ENCODE data around the gene SCNN1B.

Gene SCNN1B

GRCh38 chr16:23323224-23324030 is 21.3 kb downstream of the SCNN1B start:
- DNase-seq: no peak

- no peak for DNase-seq
Measured at GRCh38 chr16:23324727-23325126, 22.6 kb downstream of the SCNN1B start.

DNA sequence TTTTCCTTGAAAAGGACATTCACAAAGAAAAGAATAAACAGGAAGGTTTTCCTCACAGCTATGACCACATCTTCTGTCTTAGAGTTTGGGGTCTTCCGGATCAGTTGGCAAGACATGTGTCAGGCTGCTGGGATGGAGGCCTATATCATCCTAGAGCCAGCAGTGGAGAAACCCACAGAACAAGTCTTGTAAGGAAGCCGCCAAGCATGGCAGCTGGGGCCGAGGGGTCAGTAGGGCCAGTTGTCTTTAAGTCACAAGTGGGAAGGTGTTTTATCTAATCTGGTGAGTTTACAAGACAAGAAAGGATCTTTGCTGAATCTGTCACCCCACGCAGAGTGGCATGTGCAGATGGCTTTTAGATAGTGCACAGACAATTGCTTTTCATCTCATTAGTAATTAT is 25.7 kb downstream of the SCNN1B start:
- no peak for DNase-seq

DNA sequence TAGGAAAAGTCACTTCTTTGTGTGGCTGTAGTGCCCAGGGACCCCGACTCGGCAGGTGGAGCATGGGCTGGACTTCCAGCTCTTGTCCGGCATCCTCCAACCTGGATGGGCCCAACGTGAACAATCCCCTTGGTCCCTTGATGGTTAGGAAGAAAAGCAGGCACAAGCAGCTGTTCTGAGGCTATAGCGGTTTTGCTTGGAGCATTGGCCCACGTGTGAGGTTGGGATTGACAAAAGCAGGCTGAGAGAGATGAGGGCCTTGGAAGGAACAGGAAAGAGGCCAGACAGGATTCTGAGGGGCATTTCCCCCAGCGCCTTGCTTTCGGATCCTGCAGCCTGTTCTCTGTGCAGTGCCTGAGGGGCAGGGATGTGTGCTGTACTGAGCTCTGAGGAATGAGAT is 28.1 kb downstream of the SCNN1B start:
- DNase-seq: no peak

GRCh38 chr16:23330583-23331249 is 28.6 kb downstream of the SCNN1B start:
- no peak for DNase-seq

DNA sequence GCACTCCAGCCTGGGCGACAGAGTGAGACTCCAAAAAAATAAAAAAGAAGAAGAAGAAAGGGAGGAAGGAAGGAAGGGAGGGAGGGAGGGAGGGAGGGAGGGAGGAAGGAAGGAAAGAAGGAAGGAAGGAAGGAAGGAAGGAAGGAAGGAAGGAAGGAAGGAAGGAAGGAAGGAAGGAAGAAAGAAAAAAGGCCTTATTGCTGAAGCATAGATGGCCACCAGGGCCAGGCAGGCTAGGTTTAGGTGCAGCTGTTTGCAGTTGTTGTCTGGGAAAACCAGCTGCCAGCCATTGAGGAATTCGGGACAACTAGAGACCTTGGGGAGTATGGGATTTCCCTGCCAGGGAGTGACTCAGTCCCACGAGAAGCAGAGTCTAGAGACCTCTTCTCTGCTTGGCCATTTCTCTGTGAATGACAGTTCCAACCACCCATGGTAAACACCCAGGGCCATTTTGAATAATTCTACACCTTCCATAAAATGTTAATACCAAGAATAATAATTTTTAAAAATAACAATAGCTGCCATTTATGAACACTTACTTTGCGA is 31.0 kb downstream of the SCNN1B start:
- DNase-seq: no peak

GRCh38 chr16:23333831-23334456 is 31.8 kb downstream of the SCNN1B start:
- no peak for DNase-seq

GRCh38 chr16:23334457-23334853 is 32.4 kb downstream of the SCNN1B start:
- DNase-seq: no peak

DNA sequence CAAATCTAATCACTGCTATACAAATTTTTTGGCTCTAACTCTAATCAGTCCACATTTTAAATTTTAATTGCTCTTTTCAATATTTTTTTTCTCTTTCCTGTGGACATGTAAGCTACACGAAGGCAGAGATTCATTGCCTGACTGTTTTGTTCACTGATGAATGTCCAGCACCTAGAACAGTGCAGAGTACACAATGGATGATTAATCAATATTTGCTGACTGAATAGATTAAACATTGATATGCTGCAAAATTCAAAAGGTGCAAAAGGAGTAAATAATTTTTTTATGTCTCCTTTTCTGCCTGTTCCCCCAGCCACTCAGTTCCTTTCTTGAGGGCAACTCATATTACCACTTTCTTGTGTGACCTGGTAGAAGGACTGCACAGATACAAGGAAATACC is 32.8 kb downstream of the SCNN1B start:
- DNase-seq: no peak

- DNase-seq: no peak
Measured at GRCh38 chr16:23337836-23338550, 35.9 kb downstream of the SCNN1B start.

DNA sequence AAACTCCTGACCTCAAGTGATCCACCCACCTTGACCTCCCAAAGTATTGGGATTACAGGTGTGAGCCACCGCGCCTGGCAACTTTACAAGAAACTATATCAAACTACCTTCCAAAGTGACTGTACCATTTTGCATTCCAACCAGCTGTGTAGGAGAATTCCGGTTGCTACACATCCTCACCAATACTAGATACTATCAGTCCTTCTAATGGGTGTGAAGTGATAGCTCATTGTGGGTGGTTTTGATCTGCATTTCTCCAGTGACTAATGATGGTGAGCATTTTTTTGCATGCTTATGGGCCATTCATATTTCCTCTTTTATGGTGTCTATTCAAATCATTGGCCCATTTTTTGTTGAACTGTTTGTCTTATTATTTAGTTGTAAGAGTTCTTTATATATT is 37.7 kb downstream of the SCNN1B start:
- no peak for DNase-seq

DNA sequence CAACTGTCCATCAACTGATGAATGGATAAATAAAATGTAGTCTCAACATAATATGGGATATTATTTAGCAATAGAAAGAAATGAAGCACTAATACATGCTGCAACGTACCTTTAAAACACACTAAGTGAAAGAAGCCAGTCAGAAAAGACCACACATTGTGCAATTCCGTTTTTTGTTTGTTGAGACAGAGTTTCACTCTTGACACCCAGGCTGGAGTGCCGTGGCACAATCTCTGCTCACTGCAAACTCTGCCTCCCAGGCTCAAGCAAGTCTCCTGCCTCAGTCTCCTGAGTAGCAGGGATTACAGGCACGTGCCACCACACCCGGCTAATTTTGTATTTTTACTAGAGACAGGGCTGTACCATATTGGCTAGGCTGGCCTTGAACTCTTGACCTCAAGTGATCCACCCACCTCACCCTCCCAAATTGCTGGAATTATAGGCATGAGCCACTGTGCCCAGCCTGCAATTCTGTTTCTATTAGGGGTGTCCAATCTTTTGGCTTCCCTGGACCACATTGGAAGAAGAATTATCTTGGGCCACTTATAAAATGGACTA is 40.1 kb downstream of the SCNN1B start:
- no peak for DNase-seq

GRCh38 chr16:23343643-23344612 is 41.8 kb downstream of the SCNN1B start:
- DNase-seq: no peak

- no peak for DNase-seq
Measured at GRCh38 chr16:23345237-23345636, 43.1 kb downstream of the SCNN1B start.

DNA sequence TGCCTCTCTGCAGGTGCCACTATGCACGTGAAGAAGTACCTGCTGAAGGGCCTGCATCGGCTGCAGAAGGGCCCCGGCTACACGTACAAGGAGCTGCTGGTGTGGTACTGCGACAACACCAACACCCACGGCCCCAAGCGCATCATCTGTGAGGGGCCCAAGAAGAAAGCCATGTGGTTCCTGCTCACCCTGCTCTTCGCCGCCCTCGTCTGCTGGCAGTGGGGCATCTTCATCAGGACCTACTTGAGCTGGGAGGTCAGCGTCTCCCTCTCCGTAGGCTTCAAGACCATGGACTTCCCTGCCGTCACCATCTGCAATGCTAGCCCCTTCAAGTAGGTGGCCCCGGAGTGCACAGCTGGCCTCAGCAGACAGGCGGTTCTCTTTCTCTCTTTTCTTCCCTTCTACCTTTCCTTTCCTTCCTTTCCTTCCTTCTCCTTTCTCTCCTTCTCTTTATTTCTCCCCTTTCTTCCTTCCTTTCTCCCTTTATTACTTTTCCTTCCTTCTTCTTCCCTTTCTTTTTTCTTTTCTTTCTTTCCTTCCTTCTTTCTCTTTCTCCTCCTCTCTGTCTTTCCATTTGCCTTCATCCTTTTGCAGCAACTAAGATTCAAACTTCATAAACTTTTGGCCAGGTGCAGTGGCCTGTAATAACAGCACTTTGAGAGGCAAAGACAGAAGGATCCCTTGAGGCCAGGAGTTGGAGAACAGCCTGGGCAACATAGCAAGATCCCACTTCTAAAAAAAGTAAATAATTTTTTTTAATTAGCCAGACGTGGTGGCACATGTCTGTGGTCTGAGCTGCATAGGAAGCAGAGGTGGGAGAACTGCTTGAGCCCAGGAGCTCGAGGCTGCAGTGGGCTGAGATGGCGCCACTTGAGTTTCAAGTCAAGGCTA is 46.7 kb downstream of the SCNN1B start:
- no peak for DNase-seq

- no peak for DNase-seq
Measured at GRCh38 chr16:23351360-23351759, 49.3 kb downstream of the SCNN1B start.

GRCh38 chr16:23353440-23353839 is 51.3 kb downstream of the SCNN1B start:
- no peak for DNase-seq

GRCh38 chr16:23354246-23354645 is 52.1 kb downstream of the SCNN1B start:
- DNase-seq: no peak

DNA sequence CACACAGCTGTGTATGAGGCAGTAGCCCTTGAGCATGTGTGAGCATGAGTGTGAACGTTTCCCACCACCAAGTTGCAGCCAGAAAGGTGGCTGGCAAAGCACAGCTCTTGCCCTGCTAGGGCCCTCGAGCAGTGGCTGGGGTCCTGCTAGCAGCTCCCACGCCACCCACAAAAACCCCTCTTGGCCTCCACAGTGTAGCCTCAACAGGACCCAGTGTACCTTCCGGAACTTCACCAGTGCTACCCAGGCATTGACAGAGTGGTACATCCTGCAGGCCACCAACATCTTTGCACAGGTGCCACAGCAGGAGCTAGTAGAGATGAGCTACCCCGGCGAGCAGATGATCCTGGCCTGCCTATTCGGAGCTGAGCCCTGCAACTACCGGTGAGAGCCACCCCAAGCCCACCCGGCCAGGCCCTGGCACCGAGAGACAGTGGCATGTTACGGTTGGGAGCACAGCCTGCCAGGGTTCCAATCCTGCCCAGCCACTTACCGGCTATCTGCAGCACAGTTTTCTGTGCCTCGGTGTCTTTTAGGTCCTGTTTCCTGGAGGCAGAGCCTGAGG is 53.1 kb downstream of the SCNN1B start:
- no peak for DNase-seq

GRCh38 chr16:23356941-23357340 is 54.8 kb downstream of the SCNN1B start:
- no peak for DNase-seq

Measured in CD4-positive, alpha-beta T cell treated with Interferon alpha-2 for 1 hour (primary cell).